Natural killer cell treated with Interleukin-12 subunit alpha and Interleukin-12 subunit beta and Interleukin-15 and Interleukin-18, amount 100 ng/mL, for 72 hours (primary cell): ENCODE data around the gene EDN2. TPM values are rescaled to one million over a fixed set of nuclear protein-coding genes. Genes with fewer than 3 reads are reported as not detected.
A peak's percentile ranks its signal among the peaks of the same experiment; 100 is the strongest.

Experiments used
- ATAC-seq, 2 donors: fragments of 150-1000 bp; cut with Tn5 transposase in 1 of 2; sonication (Bioruptor Pico), chemical (Tn5 transposase) in 1 of 2; 2 replicates each; pipeline ENCODE4 v1.10.0; 2021
- DNase-seq: peaks from one replicate; pipeline ENCODE4 v3.0.0; 2022; ENCODE audit warnings: low spot score
- H3K27ac Mint-ChIP-seq, 2 donors: 1 replicate in 1 of 2; 2 replicates in 1 of 2; pipeline ENCODE4 v1.8.0; 2022; ENCODE audit warnings: mixed read lengths in 2 of 2, mild to moderate bottlenecking in 1 of 2, moderate library complexity in 1 of 2
- H3K27me3 Mint-ChIP-seq, 2 donors: 1 replicate in 1 of 2; 2 replicates in 1 of 2; pipeline ENCODE4 v1.8.0; 2022; ENCODE audit warnings: mixed read lengths in 2 of 2
- H3K36me3 Mint-ChIP-seq: one replicate; pipeline ENCODE4 v1.8.0; 2022; ENCODE audit warnings: mixed read lengths
- H3K4me1 Mint-ChIP-seq, 2 donors: 1 replicate in 1 of 2; 2 replicates in 1 of 2; pipeline ENCODE4 v1.8.0; 2022; ENCODE audit warnings: low read depth in 2 of 2, mixed read lengths in 2 of 2, mild to moderate bottlenecking in 1 of 2
- H3K4me3 Mint-ChIP-seq: one replicate; pipeline ENCODE4 v1.8.0; 2022; ENCODE audit warnings: mixed read lengths
- H3K9me3 Mint-ChIP-seq: 2 replicates; pipeline ENCODE4 v1.8.0; 2022; ENCODE audit warnings: mixed read lengths
- total RNA-seq, 2 donors: library from RNA; stranded (reverse); gene quantifications; one replicate each; pipeline ENCODE4 v1.2.3, GENCODE V29; 2022

The EDN2 gene
- total RNA-seq, 2 donors from 2014 or later: not detected

DNA sequence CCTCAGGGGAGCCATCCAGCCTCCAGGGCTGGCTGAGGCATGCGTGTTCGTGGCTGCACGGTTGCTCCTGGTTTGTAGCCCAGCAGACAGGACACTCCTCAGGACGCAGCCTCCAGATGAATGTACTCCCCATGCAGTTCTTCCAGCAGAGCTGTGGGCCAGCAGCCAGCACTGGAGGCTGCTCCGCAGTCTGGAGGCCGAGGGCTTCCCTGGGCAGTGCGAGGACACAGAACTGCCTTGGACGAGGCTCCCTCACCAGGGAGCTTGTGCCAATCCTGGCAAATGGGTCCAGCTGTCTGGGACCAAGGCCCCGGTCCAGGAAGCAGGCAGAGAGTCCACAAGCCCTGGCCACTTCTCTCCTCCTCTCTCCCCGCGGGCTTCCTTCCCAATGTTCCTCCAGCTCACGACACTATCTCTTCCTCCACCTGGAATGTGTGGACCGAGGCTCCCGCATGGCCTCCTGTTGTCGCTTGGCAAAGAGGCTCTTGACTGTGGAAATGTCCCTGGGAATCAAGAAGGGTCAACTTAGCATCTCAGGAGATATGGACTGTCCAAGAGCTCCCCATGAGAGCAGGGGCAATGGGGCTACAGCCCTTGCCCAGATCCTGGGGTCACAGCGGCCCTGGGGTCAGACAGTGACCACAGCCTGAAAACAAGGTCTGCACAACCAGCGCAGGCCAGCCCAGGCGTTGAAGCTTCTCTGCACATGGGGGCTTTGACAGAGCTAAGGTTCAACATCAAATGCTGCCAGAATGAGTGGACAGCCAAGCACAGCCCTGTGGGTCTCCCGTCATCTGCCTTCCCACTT, 5.3 kb downstream of the EDN2 start:
- Mint-ChIP-seq H3K9me3 (no peaks in the 10 kb centered on the region), H3K4me3 (no peak overlapping the region), H3K27ac (no peak overlapping the region), H3K27me3 (no peaks in the 10 kb centered on the region), H3K4me1 (no peaks in the 10 kb centered on the region), H3K36me3 (no peaks in the 10 kb centered on the region)
- DNase-seq (no peak), ATAC-seq (no peak)

GRCh38 chr1:41478118-41478748, 6.2 kb downstream of the EDN2 start:
- H3K4me1 Mint-ChIP-seq: no peaks in the 10 kb centered on the region
- DNase-seq (no peak), ATAC-seq (no peak)
- H3K27me3 Mint-ChIP-seq: no peaks in the 10 kb centered on the region
- H3K27ac Mint-ChIP-seq: no peak overlapping the region
- no peaks in the 10 kb centered on the region for H3K9me3 Mint-ChIP-seq
- no peak overlapping the region for H3K4me3 Mint-ChIP-seq
- no peaks in the 10 kb centered on the region for H3K36me3 Mint-ChIP-seq

GRCh38 chr1:41476807-41477361, 7.6 kb downstream of the EDN2 start:
- H3K4me3 Mint-ChIP-seq: no peak overlapping the region
- H3K36me3 Mint-ChIP-seq: no peaks in the 10 kb centered on the region
- no peaks in the 10 kb centered on the region for H3K4me1 Mint-ChIP-seq
- no peaks in the 10 kb centered on the region for H3K9me3 Mint-ChIP-seq
- ATAC-seq (no peak), DNase-seq (no peak)
- no peak overlapping the region for H3K27ac Mint-ChIP-seq
- no peaks in the 10 kb centered on the region for H3K27me3 Mint-ChIP-seq

GRCh38 chr1:41475859-41476567, 8.5 kb downstream of the EDN2 start:
- Mint-ChIP-seq H3K9me3 (no peaks in the 10 kb centered on the region), H3K27me3 (no peaks in the 10 kb centered on the region), H3K27ac (no peak overlapping the region), H3K36me3 (no peaks in the 10 kb centered on the region), H3K4me3 (no peak overlapping the region), H3K4me1 (no peaks in the 10 kb centered on the region)
- DNase-seq: no peak
- no peak for ATAC-seq

DNA sequence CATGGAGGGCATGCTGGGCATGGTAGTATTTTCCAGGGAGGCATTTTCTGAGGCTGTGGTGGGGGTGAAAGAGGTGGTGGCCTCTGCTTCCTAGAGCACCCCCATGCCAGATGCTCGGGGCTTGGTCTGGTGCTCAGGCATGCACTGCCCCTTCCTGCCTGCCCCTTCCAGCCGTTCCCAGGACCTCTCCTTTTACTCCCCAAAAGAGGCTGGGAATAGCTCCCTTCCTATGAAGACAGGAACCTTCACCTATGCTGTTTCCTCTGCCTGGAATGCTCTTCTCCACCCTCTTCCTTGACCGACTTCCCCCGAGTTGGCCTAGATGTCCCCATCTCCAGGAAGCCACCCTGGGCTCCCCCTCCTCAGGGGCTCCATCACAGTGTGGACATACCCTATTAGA, 9.1 kb downstream of the EDN2 start:
- no peak overlapping the region for H3K27ac Mint-ChIP-seq
- ATAC-seq: no peak
- H3K9me3 Mint-ChIP-seq: no peaks in the 10 kb centered on the region
- H3K27me3 Mint-ChIP-seq: no peaks in the 10 kb centered on the region
- DNase-seq: no peak
- H3K36me3 Mint-ChIP-seq: no peaks in the 10 kb centered on the region
- H3K4me3 Mint-ChIP-seq: no peak overlapping the region
- no peaks in the 10 kb centered on the region for H3K4me1 Mint-ChIP-seq

DNA sequence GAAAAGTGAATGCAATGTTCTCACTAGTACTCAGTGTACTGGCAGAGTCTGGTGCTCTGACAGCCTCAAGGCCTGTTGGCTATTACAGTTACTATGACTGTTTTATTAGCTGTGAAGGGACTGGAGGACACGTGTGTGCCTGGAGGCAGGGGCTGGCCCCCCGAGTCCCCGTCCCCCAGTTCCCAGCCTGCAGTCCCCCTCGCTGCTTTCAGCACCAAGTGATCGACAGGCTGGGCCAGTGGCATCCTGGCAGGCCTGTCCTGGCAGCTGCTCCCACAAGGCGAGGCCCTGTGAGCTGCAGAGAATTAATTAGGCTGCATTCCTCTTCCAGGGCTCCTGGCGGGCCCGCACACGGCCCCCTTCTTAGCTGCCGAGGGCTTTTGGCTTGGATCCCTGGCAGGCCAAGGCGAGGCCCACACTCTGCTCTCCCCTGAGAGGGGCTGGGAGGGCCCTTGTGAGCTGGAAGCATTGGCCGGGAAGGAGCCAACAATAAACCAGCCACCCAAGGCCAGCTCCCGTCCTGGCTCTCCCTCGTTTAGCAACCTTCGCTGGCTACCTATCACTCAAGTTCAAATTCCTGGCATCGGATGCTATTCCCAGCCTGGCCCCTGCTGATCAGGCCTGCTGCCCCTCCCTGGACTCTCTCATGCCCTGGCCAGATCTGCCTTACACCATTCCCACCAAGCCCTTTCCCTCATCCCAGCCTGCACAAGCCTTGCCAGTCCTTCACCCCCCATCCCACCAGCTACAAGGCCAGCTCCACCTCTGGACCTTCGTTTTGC, 9.8 kb downstream of the EDN2 start:
- Mint-ChIP-seq H3K27me3 (no peaks in the 10 kb centered on the region), H3K4me1 (no peaks in the 10 kb centered on the region), H3K27ac (no peak overlapping the region), H3K36me3 (no peaks in the 10 kb centered on the region), H3K4me3 (no peak overlapping the region), H3K9me3 (no peaks in the 10 kb centered on the region)
- no peak for ATAC-seq
- no peak for DNase-seq

DNA sequence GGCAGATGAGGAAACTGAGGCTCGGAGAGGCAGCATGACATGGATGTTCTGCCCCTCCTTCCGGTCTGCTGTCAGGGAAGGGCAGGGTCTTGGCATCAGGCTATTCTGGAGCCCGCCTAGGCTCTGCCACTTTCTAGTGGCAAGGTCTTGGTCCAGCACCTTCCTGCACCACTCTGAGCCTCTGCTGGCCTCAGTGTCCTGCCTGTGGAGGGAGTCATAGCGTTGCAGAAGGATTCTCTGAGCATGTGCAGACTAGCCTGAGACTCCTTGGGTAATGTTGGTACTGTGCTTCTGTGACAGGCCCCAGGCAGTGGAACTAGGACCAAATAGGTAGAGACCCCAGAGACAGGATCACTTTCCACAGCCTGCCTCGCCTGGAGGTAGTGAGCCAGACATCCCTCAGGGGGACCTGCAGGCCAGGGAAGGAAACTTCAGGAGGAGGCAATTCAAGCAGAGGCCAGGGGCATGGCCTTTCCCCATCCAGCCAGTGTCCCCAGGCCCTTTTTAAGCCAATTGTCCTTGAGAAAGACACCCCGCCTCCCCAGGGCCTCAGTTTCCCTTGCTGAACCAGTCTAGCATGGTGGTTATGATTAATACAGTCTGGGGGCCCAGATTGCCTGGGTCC, 10.6 kb downstream of the EDN2 start:
- H3K27me3 Mint-ChIP-seq: no peaks in the 10 kb centered on the region
- H3K36me3 Mint-ChIP-seq: no peaks in the 10 kb centered on the region
- H3K9me3 Mint-ChIP-seq: no peaks in the 10 kb centered on the region
- ATAC-seq: no peak
- no peaks in the 10 kb centered on the region for H3K4me1 Mint-ChIP-seq
- DNase-seq: no peak
- no peak overlapping the region for H3K4me3 Mint-ChIP-seq
- H3K27ac Mint-ChIP-seq: no peak overlapping the region

- H3K27me3 Mint-ChIP-seq: no peaks in the 10 kb centered on the region
- no peak for DNase-seq
These were observed 12.8 kb downstream of the EDN2 start for GRCh38 chr1:41471658-41472057.

GRCh38 chr1:41469706-41470105, 14.8 kb downstream of the EDN2 start:
- Mint-ChIP-seq H3K9me3 (no peaks in the 10 kb centered on the region), H3K4me3 (no peak overlapping the region), H3K27ac (no peak overlapping the region), H3K36me3 (no peaks in the 10 kb centered on the region), H3K27me3 (peaks cover 0 to 2% of the 10 kb centered on the region in 2 donors), H3K4me1 (no peaks in the 10 kb centered on the region)
- DNase-seq (no peak), ATAC-seq (peak in 1 of 2 donors; percentile 20)

More at GRCh38 chr1:41471658-41472057, 12.8 kb downstream of the EDN2 start:
- Mint-ChIP-seq H3K4me1 (no peaks in the 10 kb centered on the region), H3K4me3 (no peak overlapping the region), H3K27ac (no peak overlapping the region), H3K36me3 (no peaks in the 10 kb centered on the region), H3K9me3 (no peaks in the 10 kb centered on the region)
- ATAC-seq: no peak

GRCh38 chr1:41468122-41468762, 16.2 kb downstream of the EDN2 start:
- no peak overlapping the region for H3K27ac Mint-ChIP-seq
- peaks cover 0 to 2% of the 10 kb centered on the region in 2 donors for H3K27me3 Mint-ChIP-seq
- no peaks in the 10 kb centered on the region for H3K4me1 Mint-ChIP-seq
- no peaks in the 10 kb centered on the region for H3K9me3 Mint-ChIP-seq
- ATAC-seq (no peak), DNase-seq (no peak)
- no peak overlapping the region for H3K4me3 Mint-ChIP-seq
- no peaks in the 10 kb centered on the region for H3K36me3 Mint-ChIP-seq

- Mint-ChIP-seq H3K4me1 (no peaks in the 10 kb centered on the region), H3K4me3 (no peak overlapping the region), H3K36me3 (no peaks in the 10 kb centered on the region), H3K27ac (no peak overlapping the region), H3K27me3 (peaks cover 0 to 2% of the 10 kb centered on the region in 2 donors), H3K9me3 (no peaks in the 10 kb centered on the region)
- ATAC-seq (no peak), DNase-seq (no peak)
These were observed 16.8 kb downstream of the EDN2 start for GRCh38 chr1:41467673-41468072.

GRCh38 chr1:41466146-41466545, 18.3 kb downstream of the EDN2 start:
- no peak for DNase-seq
- Mint-ChIP-seq H3K9me3 (no peaks in the 10 kb centered on the region), H3K27me3 (peaks cover 0 to 2% of the 10 kb centered on the region in 2 donors), H3K27ac (no peak overlapping the region), H3K4me1 (no peaks in the 10 kb centered on the region), H3K4me3 (no peak overlapping the region), H3K36me3 (no peaks in the 10 kb centered on the region)
- peak in 1 of 2 donors; percentile 29 for ATAC-seq

DNA sequence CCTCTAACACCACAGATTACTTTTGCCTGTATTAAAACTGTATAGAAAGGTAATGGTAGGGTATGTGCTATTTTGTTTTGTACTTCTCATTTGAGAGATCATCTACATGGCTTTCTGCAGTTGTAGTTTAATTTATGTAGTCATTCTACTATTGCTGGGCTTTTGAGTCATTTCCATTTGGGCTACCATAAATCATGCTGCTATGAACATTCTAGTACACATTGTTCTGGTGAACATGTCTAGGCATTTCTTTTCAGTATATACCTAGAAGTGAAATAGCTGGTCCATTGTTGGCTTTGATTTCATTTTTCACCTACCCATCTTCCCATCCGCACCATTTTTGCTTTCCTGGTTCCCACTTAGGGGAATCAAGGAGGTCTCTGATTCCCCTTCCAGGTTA, 18.7 kb downstream of the EDN2 start:
- no peaks in the 10 kb centered on the region for H3K4me1 Mint-ChIP-seq
- DNase-seq (no peak), ATAC-seq (no peak)
- H3K27me3 Mint-ChIP-seq: peaks cover 0 to 2% of the 10 kb centered on the region in 2 donors
- H3K4me3 Mint-ChIP-seq: no peak overlapping the region
- H3K9me3 Mint-ChIP-seq: no peaks in the 10 kb centered on the region
- H3K27ac Mint-ChIP-seq: no peak overlapping the region
- no peaks in the 10 kb centered on the region for H3K36me3 Mint-ChIP-seq
